ENCODE data around the gene ATP6V1B1.

Gene ATP6V1B1

DNA sequence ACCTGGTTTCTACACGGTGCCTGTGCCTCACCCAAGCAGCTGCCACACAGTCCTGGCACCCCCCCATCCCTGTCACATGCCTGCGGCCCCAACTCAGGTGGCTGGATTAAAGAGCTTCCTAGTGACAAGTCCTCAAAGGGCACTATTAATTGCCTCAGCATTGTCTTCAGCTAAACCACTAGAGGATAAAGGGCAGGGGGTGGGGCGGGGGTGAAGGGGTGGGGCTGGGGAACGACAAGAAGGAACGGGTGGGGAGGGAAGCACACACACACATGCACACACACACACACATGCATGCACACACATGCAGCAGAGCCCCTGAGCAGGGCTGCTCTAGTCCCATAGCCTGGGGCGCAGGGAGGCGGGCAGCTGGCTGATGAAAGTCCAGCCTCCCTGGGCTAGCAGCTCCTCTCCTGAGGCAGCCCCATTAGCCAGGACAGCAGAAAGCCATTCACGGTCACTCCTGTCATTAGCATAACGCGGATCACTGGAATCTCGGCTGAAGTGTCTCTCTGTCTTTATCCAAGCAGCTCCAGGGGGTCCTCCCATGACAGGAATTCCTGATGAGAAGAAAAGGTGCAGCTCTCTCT lies 66.4 kb downstream of the ATP6V1B1 start:
- no peak overlapping the region for H3K4me3 ChIP-seq (ENCODE audit: low read length)
- TF ChIP-seq, protein P1, sequence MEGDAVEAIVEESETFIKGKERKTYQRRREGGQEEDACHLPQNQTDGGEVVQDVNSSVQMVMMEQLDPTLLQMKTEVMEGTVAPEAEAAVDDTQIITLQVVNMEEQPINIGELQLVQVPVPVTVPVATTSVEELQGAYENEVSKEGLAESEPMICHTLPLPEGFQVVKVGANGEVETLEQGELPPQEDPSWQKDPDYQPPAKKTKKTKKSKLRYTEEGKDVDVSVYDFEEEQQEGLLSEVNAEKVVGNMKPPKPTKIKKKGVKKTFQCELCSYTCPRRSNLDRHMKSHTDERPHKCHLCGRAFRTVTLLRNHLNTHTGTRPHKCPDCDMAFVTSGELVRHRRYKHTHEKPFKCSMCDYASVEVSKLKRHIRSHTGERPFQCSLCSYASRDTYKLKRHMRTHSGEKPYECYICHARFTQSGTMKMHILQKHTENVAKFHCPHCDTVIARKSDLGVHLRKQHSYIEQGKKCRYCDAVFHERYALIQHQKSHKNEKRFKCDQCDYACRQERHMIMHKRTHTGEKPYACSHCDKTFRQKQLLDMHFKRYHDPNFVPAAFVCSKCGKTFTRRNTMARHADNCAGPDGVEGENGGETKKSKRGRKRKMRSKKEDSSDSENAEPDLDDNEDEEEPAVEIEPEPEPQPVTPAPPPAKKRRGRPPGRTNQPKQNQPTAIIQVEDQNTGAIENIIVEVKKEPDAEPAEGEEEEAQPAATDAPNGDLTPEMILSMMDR (IDR thresholded peaks at IDR 0.05; ENCODE audit: insufficient read depth, low read depth, low read length, missing control alignments): no peak
- DNase-seq (ENCODE audit: low read depth): no peak

GRCh38 chr2:71003396-71003795 lies 67.7 kb downstream of the ATP6V1B1 start:
- H3K4me3 ChIP-seq (ENCODE audit: low read length): no peak overlapping the region
- no peak for DNase-seq (ENCODE audit: low read depth)
- TF ChIP-seq, protein P1 (IDR thresholded peaks at IDR 0.05; ENCODE audit: insufficient read depth, low read depth, low read length, missing control alignments): no peak

DNA sequence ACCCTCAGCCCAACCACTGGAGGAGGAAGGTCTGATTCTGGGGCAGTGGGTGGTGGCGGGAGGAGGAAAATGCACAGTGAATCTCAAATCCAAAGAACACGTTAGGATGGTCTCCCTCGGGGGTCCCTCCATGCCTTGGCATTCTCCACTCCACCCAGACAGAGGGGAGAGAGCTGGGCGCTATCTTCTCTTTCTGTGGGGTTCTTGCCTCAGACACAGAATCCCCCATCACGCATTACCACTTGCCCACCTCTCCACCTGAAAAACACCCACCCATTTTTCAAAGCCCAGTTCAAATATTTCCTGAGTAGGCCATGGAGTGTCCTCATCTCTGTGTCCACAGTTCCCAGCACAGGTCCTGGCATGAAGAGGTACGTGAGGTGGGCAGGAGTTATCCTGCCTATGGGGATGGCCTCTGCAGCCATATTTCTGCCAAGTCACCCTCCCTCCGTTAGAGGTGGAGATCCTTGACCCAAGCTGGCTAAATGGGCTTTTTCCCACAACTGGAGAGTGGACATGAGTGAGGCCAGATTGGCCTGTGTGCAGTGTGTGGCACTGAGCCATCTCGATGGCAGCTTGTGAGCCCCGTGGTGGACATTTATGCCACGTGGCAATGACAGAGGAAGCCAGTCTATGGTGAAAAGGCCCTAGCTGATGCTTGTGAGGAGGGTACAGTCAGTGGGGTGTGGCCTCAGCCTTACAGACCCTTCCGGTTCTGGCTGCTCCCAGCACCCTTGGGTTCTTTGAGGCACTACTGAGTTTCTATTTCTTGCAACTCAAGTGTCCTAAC lies 68.5 kb downstream of the ATP6V1B1 start:
- DNase-seq (ENCODE audit: low read depth): no peak
- no peak overlapping the region for H3K4me3 ChIP-seq (ENCODE audit: low read length)
- TF ChIP-seq, protein P1 (IDR thresholded peaks at IDR 0.05; ENCODE audit: insufficient read depth, low read depth, low read length, missing control alignments): no peak

GRCh38 chr2:71004857-71005256 lies 69.2 kb downstream of the ATP6V1B1 start:
- no peak overlapping the region for H3K4me3 ChIP-seq (ENCODE audit: low read length)
- no peak for DNase-seq (ENCODE audit: low read depth)

GRCh38 chr2:71005271-71006202 lies 69.8 kb downstream of the ATP6V1B1 start:
- TF ChIP-seq, protein P1 (IDR thresholded peaks at IDR 0.05; ENCODE audit: insufficient read depth, low read depth, low read length, missing control alignments): no peak
- DNase-seq (ENCODE audit: low read depth): no peak
- H3K4me3 ChIP-seq (ENCODE audit: low read length): no peak overlapping the region

More at GRCh38 chr2:71004857-71005256, 69.2 kb downstream of the ATP6V1B1 start:
- TF ChIP-seq, protein P1 (IDR thresholded peaks at IDR 0.05; ENCODE audit: insufficient read depth, low read depth, low read length, missing control alignments): no peak

DNA sequence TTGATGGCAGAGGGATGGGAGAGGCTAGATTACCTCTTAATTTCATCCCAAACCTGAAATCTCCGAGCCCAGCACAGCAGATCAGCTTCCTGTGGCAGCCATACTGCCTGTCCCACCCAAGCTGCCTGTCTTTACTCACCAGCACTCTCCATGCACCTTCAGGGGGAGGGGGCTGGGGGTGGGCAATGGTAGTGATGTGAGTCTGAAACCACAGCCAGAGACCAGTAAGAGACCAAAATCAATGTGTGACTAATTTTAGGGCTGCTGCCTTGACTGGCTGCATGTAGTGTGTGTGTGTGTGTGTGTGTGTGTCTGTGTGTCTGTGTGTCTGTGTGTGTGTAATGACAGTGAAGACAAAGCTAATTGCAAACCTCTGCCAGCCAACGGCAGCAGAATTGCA lies 70.6 kb downstream of the ATP6V1B1 start:
- DNase-seq (ENCODE audit: low read depth): no peak
- TF ChIP-seq, protein P1 (IDR thresholded peaks at IDR 0.05; ENCODE audit: insufficient read depth, low read depth, low read length, missing control alignments): no peak
- no peak overlapping the region for H3K4me3 ChIP-seq (ENCODE audit: low read length)

Data from epithelial cell of esophagus (primary cell).